22Rv1 (cell line): Measurements from ENCODE around the gene GLRA3.

Experiments
- H3K27ac ChIP-seq: fragments of 450-650 bp; 2 replicates; pipeline ENCODE4 v1.5.1; 2017
- ZFX ChIP-seq: fragments of 450-650 bp; IDR thresholded peaks from 2 replicates; pipeline ENCODE4 v1.6.1; 2017; ENCODE audit warnings: antibody characterized with exemption, borderline replicate concordance
- TF ChIP-seq, protein P1 (sequence below): fragments of 450-650 bp; IDR thresholded peaks from 2 replicates; pipeline ENCODE4 v1.5.1; 2017; ENCODE audit warnings: mild to moderate bottlenecking

GLRA3 gene

DNA sequence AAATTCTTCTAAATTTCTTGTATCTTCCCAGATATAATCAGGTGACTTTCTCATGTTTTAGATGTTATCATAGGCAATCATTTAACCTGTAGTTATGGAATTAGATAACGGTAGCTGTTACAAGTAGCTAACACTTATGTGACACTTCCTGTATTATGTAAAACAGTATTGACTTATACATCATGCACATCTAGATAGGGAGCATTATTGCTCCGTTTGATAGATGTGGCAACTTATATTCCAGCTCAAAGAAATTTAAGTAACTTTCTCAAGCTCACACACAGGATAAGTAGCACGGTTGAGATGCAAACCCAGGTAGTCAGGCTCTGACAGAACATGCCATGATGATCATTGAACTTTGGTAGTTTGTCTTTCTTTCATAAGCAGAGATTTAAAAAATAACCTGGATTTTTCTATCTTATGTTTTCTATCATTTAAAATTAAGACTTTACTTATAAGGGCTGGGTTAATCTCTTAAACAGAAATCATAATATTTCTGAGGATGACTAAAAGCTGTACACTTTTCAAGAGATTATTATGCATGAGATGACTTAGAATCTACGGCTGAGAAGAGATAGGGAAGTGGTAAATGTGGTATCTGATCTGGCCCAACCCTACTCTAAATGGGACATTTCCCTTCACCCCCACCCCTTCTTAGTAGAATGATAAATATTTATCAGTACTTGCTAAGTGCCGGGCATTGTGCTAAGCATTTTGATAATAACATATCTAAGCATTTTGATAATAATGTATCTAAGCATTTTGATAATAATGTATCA is 237.6 kb downstream of the GLRA3 start:
- TF ChIP-seq, protein P1, sequence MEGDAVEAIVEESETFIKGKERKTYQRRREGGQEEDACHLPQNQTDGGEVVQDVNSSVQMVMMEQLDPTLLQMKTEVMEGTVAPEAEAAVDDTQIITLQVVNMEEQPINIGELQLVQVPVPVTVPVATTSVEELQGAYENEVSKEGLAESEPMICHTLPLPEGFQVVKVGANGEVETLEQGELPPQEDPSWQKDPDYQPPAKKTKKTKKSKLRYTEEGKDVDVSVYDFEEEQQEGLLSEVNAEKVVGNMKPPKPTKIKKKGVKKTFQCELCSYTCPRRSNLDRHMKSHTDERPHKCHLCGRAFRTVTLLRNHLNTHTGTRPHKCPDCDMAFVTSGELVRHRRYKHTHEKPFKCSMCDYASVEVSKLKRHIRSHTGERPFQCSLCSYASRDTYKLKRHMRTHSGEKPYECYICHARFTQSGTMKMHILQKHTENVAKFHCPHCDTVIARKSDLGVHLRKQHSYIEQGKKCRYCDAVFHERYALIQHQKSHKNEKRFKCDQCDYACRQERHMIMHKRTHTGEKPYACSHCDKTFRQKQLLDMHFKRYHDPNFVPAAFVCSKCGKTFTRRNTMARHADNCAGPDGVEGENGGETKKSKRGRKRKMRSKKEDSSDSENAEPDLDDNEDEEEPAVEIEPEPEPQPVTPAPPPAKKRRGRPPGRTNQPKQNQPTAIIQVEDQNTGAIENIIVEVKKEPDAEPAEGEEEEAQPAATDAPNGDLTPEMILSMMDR: no peak
- TF ChIP-seq ZFX: no peak
- no peak overlapping the region for H3K27ac ChIP-seq

DNA sequence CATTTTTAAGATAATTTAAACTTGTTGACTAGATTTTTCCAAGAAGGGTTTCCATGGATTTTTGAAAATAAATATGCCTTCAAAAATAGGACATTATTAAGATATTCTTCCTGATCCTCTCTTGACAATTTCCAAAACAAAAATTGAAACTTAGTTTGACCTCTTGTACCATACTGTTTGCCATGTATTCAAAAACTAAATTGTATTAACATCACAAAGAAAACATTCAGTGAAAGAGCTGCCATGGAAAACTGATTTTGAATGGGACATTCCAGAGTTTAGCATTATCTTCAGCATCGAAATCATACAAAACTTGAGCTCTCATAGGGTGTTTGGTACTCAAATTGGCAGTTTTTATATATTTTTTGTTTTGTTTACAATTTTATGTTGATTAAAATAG is 238.7 kb downstream of the GLRA3 start:
- TF ChIP-seq ZFX: no peak
- TF ChIP-seq, protein P1: no peak
- H3K27ac ChIP-seq: no peak overlapping the region
